ENCODE measurements around the gene FBLN5.

DNA sequence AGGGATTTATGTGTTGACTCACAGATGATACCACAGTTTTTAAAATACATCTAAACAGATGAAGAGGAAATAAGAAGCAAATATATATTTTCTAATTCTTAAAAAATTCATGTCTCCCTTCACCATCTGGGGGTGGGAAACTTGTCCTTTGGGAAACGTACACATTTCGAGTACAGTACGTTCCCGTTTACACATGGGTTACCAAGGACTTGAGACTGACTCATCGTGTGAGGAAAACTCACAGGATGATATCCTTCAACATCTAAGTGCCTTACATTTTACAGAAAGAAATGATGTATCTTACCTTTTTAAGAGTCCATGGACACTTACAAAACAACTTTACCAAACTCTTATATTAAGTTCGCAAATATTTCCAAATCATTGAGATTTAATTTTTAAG is 16.0 kb upstream of the FBLN5 start:
- TF ChIP-seq, protein P1, sequence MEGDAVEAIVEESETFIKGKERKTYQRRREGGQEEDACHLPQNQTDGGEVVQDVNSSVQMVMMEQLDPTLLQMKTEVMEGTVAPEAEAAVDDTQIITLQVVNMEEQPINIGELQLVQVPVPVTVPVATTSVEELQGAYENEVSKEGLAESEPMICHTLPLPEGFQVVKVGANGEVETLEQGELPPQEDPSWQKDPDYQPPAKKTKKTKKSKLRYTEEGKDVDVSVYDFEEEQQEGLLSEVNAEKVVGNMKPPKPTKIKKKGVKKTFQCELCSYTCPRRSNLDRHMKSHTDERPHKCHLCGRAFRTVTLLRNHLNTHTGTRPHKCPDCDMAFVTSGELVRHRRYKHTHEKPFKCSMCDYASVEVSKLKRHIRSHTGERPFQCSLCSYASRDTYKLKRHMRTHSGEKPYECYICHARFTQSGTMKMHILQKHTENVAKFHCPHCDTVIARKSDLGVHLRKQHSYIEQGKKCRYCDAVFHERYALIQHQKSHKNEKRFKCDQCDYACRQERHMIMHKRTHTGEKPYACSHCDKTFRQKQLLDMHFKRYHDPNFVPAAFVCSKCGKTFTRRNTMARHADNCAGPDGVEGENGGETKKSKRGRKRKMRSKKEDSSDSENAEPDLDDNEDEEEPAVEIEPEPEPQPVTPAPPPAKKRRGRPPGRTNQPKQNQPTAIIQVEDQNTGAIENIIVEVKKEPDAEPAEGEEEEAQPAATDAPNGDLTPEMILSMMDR (IDR thresholded peaks at IDR 0.05) = no peak
- TF ChIP-seq POLR2A (IDR thresholded peaks at IDR 0.05) (no peak), POLR2AphosphoS5 (IDR thresholded peaks at IDR 0.05) (no peak)

Measured in breast epithelium (tissue), 3 donors.